GM10266 (cell line): ENCODE results near the gene ACSM5.

Experiments used
- DNase-seq: peaks from one replicate; pipeline ENCODE4 v3.0.0; 2012; ENCODE audit errors: extremely low spot score
- TF ChIP-seq, protein P1 (sequence below): IDR thresholded peaks from 2 replicates; pipeline ENCODE4 v1.5.1; 2012; ENCODE audit warnings: mild to moderate bottlenecking, low read depth; ENCODE audit not compliant: control insufficient read depth, insufficient read depth; ENCODE audit errors: missing control alignments

Gene ACSM5

GRCh38 chr16:20388854-20389253 lies 20.5 kb upstream of the ACSM5 start:
- no peak for DNase-seq
- TF ChIP-seq, protein P1, sequence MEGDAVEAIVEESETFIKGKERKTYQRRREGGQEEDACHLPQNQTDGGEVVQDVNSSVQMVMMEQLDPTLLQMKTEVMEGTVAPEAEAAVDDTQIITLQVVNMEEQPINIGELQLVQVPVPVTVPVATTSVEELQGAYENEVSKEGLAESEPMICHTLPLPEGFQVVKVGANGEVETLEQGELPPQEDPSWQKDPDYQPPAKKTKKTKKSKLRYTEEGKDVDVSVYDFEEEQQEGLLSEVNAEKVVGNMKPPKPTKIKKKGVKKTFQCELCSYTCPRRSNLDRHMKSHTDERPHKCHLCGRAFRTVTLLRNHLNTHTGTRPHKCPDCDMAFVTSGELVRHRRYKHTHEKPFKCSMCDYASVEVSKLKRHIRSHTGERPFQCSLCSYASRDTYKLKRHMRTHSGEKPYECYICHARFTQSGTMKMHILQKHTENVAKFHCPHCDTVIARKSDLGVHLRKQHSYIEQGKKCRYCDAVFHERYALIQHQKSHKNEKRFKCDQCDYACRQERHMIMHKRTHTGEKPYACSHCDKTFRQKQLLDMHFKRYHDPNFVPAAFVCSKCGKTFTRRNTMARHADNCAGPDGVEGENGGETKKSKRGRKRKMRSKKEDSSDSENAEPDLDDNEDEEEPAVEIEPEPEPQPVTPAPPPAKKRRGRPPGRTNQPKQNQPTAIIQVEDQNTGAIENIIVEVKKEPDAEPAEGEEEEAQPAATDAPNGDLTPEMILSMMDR, result no peak

DNA sequence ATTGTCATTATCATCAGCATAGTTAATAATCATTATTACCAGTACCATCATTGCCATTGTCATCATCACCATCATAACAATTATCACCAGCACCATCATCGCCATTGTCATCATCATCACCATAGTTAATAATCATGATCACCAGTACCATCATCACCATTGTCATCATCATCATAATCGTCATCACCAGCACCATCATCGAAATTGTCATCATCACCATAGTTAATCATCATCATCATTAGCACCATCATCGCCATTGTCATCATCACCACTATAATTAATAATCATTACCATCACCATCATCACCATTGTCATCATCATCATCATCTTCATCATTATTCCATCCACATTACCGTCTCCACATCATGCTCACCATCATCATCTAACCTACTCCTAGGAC lies 18.3 kb upstream of the ACSM5 start:
- TF ChIP-seq, protein P1, result no peak
- DNase-seq, result no peak

GRCh38 chr16:20393801-20394577 lies 15.3 kb upstream of the ACSM5 start:
- DNase-seq, result no peak
- TF ChIP-seq, protein P1, result no peak

DNA sequence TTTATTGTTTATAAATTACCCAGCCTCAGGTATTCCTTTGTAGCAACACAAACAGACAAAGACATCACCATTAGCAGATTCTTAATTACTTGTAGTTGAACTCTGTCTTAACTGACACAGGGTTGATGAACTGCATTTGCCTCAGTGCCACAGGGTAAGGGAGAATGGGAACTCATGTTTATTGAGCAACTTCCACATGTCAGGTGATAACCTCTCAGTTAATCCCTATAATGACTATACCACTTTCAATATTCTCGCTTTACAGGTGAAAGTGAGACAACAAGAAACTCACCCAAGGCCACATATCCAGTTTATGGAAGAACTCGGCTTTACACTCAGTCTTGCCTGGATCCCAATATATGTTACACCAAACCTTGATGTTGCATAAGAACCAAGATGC lies 13.4 kb upstream of the ACSM5 start:
- DNase-seq, result no peak
- TF ChIP-seq, protein P1, result no peak

GRCh38 chr16:20396846-20397467 lies 12.4 kb upstream of the ACSM5 start:
- no peak for DNase-seq
- TF ChIP-seq, protein P1, result no peak

DNA sequence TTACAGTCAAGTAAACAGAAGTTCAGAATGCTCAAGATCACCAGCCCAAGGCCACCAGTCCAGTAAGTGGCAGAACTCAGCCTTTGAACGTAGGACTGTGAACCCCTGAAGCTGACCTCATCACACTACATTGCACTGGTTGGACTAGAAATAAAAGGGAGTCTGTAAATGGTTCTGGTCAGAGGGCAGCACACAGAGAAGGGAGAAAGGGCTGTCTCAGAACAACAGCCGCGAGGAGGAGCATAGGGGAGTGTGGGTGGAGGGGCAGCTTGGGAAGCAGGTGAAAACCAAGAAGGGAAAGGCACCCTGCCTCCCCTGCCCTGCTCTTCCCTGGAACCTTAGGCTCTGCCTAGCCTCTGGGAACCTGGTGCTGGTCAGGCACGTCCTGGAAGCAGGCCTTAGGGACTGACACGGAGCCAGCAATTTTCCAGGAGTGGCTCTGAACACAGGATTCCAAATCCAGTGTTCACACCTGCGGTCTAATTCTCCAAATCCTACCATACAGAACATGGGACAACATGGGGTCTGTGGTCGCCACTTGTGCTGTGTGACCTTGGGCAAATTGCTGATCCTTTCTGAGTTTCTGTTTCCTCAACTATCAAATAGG lies 11.8 kb upstream of the ACSM5 start:
- no peak for DNase-seq
- TF ChIP-seq, protein P1, result no peak

- TF ChIP-seq, protein P1, result no peak
- no peak for DNase-seq
Observed at GRCh38 chr16:20398603-20399002, 10.7 kb upstream of the ACSM5 start.
